Measurements from ENCODE around the gene ALG1L2.
"Not testable (repeated sequence)": the region's sequence is repeated elsewhere in the genome, so short reads cannot be mapped to it uniquely, and the experiment has no call there.

- TF ChIP-seq KDM1A (IDR thresholded peaks at IDR 0.05; ENCODE audit: low read depth); CHD2 (IDR thresholded peaks at IDR 0.05; ENCODE audit: low read length, partially characterized antibody); EP300 (IDR thresholded peaks at IDR 0.05); TFCP2L1 (CRISPR knock-in tag; IDR thresholded peaks at IDR 0.05); POLR2A (IDR thresholded peaks at IDR 0.05; ENCODE audit: low read length); NPAS2 (CRISPR knock-in tag; IDR thresholded peaks at IDR 0.05; ENCODE audit: borderline replicate concordance); RAD21 (conservative IDR thresholded peaks at IDR 0.05 in 1 of 2, IDR thresholded peaks at IDR 0.05 in 1 of 2); SMC3 (IDR thresholded peaks at IDR 0.05): not testable (repeated sequence)
- TF ChIP-seq, protein P1, sequence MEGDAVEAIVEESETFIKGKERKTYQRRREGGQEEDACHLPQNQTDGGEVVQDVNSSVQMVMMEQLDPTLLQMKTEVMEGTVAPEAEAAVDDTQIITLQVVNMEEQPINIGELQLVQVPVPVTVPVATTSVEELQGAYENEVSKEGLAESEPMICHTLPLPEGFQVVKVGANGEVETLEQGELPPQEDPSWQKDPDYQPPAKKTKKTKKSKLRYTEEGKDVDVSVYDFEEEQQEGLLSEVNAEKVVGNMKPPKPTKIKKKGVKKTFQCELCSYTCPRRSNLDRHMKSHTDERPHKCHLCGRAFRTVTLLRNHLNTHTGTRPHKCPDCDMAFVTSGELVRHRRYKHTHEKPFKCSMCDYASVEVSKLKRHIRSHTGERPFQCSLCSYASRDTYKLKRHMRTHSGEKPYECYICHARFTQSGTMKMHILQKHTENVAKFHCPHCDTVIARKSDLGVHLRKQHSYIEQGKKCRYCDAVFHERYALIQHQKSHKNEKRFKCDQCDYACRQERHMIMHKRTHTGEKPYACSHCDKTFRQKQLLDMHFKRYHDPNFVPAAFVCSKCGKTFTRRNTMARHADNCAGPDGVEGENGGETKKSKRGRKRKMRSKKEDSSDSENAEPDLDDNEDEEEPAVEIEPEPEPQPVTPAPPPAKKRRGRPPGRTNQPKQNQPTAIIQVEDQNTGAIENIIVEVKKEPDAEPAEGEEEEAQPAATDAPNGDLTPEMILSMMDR (IDR thresholded peaks at IDR 0.05) = not testable (repeated sequence)
Measured at GRCh38 chr3:130122891-130123775, 41.5 kb downstream of the ALG1L2 start.
